SW480 (cell line): ENCODE data around the gene CDK14.
"Not testable (repeated sequence)": the region's sequence is repeated elsewhere in the genome, so short reads cannot be mapped to it uniquely, and the experiment has no call there.

Experiments used
- DNase-seq: peaks from one replicate; pipeline ENCODE4 v3.0.0-alpha.2; 2016; ENCODE audit warnings: low spot score

Gene CDK14

DNA sequence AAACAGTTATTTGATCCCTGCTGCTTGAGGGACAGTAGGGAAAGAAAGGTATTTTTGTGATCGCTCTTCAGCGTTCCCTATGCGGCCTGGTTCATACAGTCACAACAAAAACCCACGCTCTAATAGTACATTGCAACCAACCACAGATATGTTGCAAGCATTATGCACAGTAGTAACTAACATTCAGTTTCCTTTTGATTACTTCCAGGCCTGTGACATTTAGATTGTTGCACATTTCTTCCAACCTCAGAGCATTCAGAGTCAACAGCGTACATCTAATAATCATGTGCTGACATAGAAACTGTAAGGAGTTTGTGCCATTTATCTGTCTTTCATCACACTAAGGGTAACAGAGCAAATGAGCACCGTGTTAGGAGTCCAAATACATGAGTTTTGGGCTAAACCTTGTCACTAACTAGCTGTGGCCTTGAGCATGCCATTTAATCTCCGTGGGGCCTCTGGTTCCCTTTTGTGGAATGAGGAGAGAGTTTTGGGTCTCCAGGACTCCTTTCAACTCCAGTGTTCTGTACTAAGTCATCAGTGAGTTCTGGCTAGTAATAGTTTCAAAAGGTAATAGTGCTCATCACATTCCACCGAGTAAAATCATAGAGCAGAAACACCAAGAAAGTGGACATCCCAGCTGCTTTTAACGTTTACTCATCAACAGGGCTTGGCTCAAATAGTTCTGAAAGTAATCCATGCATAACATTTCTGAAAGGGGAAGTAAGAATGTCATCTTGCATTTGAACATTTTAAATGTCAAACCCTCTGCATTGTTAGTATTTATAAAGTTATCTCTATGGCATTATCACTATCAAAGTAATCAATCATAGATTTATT lies 569.1 kb downstream of the CDK14 start:
- DNase-seq, result no peak

DNA sequence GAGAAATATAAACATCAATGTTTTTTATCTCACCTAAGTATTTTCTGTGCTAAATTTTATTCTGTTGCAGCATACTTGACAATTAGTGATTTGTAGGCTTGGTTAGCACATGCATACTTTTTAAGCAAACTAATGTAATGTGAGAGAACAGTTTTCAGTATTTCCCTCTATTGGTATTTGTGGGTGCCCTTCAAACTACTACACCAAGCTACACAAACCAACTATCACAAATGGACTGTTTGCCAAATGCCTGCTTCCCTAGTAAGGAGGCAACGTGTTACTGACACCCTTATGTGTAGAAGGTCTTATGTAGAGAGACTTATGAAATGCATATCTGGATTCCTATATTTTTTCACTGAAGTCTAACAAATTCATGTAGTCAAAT lies 569.7 kb downstream of the CDK14 start:
- no peak for DNase-seq

DNA sequence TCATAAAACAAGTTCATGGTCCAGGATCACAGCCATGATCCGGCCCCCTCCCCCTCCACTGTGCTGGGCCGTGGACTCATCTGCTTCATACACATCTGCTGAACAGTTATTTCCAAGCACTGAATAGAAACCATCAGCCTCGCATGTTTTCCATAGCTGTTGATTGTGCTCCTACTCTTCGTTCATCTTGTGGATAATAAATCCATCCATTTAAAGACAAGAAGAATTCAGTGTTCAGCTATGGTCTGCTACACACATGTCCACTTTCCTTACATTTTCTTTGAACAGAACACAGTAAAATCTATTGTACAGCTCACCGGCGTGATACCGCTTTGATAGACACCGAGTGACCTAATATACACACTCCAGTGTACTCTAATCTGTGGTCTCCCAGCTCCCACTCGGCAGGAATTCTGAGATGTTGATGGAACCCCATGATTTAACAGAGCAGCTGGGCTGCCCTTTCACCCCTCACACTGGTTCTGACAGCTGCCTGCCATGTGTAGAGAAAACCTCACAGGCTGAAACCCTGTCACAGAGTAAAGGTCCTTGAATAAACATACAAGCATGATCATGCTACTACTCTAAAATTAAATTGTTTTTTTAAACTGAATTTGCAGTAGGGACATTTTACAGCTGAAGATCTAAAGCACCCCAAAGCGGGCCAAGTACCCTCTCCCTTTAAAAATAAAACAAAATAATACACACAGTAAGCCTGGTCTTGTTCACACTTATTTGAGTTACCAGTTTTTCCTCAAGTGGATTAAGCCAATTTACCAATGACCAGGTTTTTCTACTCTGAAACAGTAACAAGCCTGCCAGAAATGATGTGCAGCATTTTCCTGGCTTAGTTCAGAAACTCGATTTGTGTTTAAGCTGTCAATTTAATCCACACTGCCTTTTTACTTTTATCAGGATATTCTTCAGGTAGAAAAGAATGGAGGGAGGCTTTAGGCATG lies 573.0 kb downstream of the CDK14 start:
- DNase-seq, result no peak

DNA sequence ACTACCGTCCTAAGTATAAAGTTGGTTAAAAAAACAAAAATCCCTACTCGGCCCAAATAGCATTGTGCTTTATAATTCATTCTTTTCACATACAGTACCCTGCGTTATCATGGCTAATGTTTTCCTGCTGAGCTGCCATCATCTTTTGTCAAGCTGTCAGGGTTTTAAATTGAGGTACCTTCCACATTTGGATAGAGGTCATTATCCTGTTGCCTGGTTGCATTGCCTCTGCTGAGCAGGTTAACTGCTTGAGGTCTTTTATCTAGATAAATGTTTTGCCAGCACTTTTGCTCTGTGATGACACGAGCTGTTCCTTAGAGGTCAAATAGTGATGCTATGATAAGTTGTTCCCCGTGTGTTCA lies 573.7 kb downstream of the CDK14 start:
- DNase-seq, result no peak

DNA sequence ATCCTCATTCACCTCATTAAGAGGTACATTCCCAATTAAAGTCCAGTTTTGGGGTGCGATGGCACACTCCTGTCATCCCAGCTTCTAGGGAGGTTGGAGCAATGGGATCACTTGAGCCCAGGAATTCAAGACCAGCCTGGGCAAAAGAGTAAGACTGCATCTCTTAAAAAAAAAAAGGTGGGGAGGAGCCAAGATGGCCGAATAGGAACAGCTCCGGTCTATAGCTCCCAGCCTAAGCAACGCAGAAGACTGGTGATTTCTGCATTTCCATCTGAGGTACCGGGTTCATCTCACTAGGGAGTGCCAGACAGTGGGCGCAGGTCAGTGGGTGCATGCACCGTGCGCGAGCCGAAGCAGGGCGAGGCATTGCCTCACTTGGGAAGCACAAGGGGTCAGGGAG lies 577.1 kb downstream of the CDK14 start:
- DNase-seq, result not testable (repeated sequence)

DNA sequence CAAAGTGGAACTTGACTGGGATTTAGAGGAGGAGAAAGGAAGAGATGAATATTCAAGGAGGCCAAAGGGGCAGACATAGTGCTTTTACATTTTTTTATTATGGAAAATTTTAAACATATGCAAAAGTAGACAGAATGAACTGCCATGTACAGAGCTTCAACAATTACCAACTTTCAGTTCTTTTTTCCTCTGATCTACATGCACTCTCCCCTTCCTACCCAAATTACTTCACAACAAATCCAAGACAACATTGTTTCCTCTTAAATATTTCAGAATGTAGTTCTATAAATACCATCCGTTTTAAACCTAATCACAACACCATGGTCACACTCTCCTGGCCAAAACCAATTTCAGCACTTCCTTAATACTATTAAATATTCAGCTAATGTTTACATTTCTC lies 584.6 kb downstream of the CDK14 start:
- DNase-seq, result no peak

DNA sequence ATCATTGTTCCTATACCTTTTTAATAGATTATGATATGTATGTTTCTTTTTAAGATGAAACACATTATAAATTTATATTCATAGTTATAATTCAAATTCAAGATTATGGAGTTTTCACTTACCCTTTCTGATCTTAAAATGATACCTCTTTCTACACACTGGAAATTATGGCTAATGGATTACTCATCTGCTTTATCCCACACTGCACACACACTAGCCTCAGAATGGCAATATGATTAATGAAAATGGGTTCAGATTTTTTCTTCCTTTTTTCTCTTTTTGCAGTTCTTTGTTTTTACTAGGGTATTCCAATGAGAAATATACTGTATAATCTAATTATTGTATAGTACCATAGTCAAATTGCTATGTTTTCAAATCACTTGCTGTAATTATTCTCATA lies 585.8 kb downstream of the CDK14 start:
- no peak for DNase-seq

DNA sequence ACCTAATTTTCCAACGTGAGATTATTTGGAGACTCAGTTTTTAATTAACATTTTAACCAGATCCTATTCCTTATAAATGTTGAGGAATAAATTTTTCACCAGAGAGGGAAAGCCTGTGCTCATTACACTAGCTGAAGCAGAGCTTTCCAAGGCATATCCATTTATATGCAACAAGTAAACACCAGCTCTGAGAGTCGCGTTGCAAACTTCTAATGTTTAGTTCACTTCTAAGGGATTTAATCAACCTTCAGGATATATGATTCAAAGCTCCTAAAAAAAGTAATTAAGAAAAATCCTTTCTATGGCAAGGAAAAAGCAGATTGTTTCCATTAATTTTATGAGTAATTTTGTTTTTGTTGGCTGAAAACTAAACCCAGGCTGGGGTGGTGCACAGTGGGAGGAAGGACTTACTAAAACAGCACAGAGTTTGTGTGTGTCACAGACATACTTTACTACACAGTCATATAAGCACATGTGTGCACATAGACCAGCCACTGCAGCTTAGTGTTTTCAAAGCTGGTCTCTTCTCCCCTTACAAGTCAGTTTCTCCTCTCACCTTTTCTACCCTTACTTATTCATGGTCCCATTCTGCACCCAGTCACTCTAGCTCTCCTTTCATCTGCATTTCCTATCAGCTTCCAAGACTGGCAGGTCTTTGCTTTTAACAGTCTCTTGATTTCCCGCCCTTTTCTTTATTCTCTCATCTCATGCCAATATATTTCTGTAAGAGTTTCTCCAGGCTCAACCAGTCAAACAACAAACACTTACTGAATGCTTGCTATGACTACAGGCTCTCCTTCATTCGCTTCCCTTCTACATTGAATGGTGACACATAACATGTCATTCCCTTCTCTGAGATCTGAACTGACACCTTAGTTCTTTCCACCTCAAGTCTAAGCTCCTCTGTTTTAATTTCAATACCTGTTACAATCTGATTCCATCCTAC lies 587.0 kb downstream of the CDK14 start:
- DNase-seq, result no peak

DNA sequence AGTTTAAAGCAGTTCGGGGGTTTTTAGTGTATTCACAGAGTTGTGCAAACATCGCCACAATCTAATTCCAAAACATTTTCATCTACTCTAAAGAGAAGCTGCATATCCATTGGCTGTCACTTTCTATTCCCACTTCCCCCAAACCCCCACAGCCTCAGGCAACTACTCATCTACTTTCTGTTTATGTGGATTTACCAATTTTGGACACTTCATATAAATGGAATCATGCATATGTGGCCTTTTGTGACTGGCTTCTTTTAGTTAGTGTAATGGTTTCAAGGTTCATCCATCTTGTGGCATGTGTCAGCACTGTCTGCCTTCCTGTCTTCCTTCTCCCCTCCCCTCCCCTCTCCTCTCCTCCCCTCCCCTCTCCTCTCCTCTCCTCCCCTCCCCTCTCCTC lies 589.6 kb downstream of the CDK14 start:
- no peak for DNase-seq

DNA sequence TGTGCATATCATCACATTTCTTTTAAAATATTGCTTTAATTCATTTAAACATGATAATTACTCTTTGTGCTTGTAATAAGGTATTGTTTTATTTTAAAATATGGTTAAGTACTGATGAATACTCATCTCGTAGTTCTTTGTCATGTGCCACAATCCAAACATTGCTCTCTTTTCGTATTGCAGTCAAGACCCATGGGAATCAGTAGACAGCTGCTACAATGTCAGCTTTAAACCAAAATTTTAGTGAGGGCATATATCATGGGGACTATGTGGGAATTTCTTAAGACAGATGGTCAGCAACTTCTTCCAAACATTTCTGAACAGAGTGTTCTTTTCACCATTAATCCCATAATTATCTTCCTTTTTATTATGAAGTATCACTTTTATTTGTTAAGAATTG lies 590.9 kb downstream of the CDK14 start:
- DNase-seq, result no peak

DNA sequence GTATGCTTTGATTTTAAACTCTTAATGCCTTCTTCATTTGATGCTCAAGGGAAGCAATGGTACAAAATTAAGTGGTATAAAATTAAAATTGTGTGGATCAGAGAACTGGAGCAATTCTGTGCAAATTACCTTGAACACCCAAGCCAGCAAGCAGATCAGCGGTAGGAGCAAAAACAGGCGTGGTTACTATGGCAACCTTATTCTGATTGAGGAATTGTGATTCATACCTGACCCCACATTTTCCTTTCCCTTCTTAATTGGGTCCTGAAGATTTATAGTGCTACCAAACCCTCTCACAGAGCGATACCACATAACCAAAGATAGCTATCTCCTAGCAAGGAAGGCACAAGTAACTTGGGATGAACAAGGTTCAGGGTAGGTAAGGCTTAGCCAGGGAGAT lies 595.6 kb downstream of the CDK14 start:
- no peak for DNase-seq

DNA sequence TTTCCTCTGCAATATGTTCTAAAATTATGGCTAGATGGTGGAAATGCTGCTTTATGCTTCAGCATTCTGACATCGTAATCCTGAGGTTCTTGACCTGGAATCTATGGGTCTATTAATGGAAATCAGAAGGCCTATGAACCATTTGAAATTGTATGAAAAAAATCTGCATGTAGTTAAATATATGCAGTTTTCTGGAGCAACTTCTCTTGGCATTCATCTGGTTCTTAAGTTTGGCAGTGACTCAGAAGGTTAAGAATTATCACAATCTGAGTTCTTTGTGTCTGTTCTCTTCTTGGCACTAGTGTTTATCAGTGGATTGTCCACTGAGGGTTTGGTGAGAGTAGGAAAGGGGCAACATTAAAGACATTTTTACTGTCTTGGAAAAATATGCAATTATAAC lies 597.0 kb downstream of the CDK14 start:
- no peak for DNase-seq

DNA sequence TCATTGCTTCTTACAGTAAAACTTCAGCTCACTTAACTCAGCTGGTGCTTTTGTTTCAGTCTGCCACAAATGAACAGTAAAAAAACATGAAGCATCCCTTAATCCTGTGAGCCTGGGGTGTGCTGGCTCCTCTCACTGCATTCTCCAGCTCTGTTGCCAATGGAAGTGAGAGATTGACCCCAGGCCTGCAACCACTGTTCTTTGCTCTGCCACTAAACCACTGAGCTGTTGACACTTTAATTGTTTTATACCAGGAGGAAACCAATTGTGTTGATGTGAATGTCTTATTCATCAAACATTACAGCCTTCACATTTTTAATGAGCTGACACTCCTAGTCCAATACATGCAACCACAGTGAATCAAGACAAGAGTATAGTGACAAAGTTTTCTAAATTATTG lies 598.7 kb downstream of the CDK14 start:
- no peak for DNase-seq

DNA sequence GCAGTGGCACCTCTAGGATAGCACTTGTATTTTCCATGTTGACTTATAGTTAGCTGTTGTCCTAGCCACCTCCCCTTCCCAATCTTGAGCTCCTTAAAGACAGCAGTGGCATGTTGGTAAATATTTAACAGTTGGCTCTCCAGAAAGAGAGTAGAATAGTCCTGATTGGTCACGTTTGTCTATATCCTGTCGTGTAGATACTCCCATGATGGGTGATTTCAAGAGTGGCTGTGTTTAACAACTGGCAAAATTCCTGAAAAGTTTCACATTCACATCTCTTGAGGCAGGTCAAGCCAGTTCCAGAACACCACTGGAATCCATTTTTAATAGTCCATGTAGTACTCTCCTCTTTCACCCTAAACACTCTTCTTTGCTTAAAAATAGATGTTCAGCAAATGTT lies 599.9 kb downstream of the CDK14 start:
- no peak for DNase-seq

DNA sequence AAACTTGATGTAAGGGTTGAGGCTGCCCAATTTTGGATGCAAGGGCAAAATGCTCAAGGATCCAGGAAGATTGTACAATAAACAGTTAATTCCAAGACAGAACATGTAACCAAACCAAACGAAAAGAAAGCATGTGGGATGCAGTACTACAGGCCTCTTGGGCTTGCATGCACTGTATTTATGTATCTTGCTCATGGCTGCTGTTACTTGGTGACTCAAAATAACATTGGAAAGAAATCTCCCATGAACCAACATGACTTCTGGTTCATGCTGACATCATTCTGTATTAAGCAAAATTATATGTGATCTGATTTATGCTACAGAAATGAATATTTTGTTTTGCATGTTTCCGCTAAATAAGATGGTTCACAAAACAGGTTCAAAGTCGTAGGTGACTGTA lies 602.2 kb downstream of the CDK14 start:
- no peak for DNase-seq

DNA sequence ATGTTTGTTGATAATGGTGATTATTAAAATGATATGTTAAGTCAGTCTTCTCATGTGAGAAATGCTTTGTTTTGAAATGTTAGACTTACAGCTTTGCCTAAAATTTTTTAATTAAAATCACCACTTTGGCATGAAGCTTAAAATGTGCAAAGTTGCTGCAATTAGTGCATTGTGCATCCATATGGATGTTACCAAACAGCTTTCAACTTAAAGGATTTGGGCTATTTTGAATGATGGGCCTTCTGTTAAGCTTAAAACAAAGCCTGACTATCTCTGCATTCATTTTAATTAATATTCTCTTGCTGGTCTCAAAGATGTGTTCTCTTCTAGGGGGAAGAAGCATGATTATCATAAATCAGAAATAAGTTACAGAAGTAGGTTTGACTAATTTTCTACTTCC lies 603.5 kb downstream of the CDK14 start:
- no peak for DNase-seq

DNA sequence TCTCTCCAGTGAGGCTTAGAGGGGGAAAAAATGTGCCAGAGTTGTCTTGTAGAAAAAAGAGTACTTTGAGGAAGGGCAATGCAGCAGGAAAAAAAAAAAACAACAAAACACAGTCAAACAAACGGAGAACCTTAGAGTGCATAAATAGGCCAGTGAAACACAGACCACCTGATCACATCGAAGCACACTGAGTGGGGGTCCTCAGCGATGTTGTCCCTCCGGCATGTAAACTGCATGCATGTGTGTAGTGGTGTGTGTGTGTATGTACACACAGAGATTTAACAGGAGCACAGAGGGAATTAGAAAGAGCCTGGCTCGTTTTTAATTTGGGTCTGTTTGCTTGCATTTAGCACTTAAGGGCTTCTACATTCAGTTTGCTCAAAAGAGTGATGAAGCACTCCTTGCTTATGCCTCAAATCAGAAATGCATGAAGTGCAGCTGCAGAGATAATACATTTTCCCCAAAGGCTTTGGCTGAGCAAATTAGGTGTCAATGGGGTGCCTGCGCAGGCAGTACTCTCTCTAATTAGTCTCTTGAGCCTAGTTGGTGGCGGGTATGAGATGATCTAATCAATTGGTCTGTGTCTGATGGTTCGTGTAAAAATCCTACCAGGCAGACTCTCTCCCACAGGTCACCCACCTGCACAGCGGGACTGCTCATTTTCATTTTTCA lies 605.5 kb downstream of the CDK14 start:
- DNase-seq, result no peak

DNA sequence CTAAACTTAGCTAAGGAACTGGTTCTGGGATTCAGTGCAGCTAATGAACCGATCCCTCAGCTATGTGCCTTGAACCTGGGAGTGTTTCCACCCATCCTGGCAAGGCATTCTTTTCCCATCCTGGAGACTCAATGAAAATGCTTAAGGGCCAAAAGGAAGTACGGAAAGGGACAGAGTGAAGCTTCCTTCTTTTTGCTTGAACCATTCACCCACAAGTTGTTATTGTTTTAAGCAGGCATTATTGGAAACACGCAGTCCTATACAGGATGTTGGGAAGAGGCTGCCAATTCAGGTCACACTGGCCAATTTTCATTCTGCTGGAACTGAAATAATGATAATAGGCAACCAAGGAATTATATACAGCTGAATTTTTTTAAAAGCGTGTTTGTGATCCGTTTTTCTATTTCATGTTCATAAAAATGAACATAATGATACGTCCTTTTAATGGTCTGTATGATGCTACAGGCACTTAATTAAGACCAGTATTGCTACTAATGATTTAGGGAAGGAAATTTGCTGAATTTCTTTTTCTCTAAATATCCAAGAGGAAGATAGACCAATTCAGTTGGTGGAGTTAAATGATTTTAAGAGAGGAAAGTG lies 610.3 kb downstream of the CDK14 start:
- no peak for DNase-seq

DNA sequence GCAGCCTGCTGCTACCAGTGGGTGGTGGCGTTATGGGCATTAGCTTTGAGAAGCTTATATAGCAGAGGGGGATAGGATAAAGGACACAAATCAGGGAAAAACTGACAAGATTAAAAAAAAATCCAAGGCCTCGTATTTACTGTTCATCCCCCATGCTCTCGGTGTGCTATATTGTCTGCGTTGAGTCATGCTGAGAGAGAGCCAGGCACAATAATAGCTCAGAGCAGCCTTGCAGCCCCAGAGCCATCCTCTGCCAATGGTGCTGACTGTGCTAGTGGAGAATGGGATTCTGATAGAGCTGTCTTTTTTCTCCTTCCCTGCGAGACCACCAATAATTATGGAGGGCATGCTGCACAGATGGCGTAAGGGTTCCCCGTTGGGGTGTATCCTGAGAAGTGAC lies 616.5 kb downstream of the CDK14 start:
- no peak for DNase-seq

DNA sequence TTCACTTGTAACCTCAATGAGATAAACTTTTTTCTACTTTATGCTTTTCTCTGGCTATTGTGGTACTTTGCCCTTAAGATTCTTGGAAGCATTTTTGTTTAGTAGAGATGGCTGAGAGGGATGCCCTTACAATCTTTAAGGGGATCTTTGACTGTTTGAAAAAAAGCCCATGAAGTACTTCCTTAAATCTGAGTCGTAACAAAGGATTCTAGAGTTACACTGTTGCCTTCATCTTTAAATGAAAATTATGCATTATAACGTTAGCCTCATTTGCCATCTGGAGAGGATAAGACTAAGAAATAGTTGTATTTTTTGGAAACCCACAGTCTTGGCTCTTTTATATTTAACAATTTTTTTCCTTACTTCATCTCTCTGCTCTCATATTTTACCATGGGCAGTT lies 630.3 kb downstream of the CDK14 start:
- no peak for DNase-seq

DNA sequence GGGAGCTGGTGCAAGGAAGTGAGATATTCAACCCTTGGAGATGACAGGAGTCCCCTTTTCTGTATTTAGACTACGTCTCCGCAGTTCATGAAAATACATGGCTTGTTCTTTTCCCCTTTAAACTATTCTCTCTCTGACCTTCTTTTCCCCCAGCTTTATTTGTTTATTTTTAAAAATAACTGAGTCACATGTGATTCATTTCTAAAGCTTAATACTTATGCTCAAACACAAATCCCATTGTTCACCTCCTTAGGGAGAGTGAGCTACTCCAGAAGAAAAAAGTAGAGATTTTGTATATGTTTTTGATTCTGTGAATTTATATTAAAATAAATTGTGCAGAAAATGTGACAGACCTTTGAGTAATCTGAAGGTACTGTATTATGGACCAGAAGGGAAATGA lies 632.2 kb downstream of the CDK14 start:
- no peak for DNase-seq
